ENCODE results near the gene AK8.

AK8 gene

GRCh38 chr9:132824951-132825350, 53.1 kb downstream of the AK8 start:
- no peak for DNase-seq

GRCh38 chr9:132824151-132824550, 53.9 kb downstream of the AK8 start:
- no peak for DNase-seq

- no peak for DNase-seq
Measured at GRCh38 chr9:132823370-132824145, 54.5 kb downstream of the AK8 start.

- no peak for DNase-seq
Measured at GRCh38 chr9:132820169-132820944, 57.7 kb downstream of the AK8 start.

GRCh38 chr9:132818588-132818987, 59.5 kb downstream of the AK8 start:
- DNase-seq: no peak

- no peak for DNase-seq
Measured at GRCh38 chr9:132814937-132815336, 63.1 kb downstream of the AK8 start.

DNA sequence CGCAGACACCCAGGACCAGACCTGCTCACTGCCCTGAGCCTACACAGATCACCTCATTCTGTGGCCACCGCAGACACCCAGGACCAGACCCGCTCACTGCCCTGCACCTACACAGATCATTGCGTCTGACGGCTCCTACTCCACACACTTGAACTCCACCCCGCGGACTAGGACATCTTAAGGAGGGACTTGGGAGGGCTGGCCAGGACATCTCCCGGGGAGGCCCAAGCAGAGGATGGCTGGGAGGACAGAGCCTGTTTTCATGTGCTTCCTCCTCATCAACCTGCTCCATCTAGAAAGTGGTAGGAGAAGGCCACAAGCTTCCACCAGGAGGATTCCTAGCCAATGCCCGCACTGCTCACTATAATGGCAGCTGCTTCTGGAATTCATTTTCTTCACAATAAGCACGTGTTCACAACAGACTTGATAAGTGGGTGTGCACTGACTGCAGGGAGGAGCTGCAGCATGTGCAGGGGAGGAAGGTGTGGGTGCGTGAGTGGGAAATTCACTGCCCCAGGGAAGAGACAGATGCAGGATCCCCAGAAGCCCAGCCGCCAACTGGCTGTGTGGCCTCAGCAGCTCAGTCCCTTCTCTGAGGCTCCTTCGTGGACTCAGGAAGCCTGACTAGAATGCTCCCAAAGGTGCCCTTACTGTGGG, 64.8 kb downstream of the AK8 start:
- no peak for DNase-seq

DNA sequence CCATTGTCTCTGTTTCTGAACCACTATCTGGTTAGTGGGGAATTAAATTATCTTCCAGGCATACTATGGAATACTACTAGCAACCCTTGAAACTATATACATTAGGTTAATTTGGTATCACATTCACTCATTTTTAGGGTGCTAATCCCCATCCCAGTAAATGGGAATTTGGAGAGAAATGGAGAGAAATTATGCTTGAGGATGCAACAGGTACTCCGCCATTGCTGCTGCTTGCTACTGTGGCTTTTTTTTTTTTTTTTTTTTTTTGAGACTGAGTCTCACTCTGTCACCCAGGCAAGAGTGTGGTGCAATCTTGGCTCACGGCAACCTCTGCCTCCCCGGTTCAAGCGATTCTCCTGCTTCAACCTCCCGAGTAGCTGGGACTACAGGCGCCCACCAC, 66.1 kb downstream of the AK8 start:
- no peak for DNase-seq

GRCh38 chr9:132810314-132810713, 67.8 kb downstream of the AK8 start:
- no peak for DNase-seq

DNA sequence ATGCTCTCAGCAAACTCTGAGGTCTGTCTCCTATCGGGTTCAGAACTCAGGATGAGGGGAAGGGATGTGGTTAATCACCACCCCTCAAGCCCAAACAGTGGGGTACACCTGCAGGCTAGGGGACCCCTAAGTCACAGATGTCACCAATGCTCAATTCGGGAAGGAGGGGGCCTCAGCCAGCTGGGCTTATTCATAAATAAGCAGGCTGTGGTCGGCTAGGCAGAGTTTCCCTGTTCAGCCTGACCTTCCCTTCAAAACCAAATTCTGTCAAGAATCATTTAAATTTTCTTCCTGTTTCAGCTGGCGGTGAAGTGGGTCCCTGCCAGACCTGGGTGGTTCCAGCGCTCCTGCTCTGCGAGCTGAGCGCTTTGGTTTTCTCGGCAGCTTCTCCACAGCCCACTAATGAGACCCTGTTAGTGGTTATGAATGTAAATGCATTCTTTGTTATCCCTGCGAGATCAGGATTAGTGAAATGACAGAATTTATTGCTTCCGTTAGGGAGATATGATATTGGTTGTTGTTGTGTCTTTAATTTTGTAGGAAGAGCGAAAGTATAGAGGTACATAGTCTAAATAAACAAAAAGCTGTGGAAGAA, 68.3 kb downstream of the AK8 start:
- DNase-seq: no peak

- DNase-seq: no peak
Measured at GRCh38 chr9:132808645-132809044, 69.4 kb downstream of the AK8 start.

DNA sequence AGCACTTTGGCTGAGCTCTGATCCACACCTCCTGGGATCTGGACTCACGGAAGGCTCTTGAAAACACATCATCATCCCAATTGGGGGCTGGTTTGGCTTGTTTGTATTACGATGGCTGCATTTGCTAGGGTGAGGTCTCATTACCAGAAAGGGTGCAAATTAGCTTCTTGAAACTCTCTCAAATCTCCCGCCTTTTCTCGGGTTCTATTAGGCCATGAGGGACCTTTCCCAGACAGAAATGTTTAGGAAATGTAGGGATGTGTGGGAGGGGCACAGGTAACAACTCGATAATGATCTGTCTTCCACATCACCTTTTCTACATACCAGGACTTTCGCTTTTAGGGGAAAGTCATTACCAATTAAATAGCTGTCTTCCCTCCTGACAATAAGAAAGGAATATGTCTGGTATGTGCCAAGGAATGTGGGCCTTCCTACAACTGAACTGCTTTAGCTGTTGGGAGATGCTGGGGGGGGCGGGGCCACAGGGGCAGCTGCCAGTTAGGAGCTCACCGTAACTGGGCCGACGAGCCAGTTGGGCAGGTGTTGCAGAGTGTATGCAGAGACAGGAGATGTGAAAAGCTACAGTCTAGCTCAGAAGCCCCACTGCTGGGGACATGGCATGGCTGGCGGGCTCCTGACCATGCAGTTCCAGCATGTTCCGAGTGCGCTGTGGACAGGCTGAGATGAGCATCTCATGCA, 71.2 kb downstream of the AK8 start:
- no peak for DNase-seq

DNA sequence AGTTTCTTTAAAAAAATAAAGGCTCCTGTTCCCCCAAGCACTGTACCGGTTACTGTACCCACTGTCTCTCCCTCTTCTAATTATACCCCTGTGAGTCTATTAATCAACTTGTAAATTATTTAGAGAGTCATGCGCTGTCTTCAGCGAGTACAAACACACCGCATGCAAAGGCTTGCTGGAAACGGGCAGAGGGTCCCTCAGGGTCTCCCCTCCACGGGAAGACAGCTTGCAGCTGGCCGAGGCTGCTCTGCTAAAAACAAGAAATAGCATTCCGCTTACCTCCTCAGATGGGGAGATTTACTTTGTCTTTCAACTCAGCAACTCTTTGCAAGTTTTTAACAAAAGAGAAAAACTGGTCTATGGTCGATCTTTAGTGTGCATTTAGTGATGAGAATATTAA, 71.8 kb downstream of the AK8 start:
- no peak for DNase-seq

- DNase-seq: no peak
Measured at GRCh38 chr9:132804576-132805295, 73.3 kb downstream of the AK8 start.

DNA sequence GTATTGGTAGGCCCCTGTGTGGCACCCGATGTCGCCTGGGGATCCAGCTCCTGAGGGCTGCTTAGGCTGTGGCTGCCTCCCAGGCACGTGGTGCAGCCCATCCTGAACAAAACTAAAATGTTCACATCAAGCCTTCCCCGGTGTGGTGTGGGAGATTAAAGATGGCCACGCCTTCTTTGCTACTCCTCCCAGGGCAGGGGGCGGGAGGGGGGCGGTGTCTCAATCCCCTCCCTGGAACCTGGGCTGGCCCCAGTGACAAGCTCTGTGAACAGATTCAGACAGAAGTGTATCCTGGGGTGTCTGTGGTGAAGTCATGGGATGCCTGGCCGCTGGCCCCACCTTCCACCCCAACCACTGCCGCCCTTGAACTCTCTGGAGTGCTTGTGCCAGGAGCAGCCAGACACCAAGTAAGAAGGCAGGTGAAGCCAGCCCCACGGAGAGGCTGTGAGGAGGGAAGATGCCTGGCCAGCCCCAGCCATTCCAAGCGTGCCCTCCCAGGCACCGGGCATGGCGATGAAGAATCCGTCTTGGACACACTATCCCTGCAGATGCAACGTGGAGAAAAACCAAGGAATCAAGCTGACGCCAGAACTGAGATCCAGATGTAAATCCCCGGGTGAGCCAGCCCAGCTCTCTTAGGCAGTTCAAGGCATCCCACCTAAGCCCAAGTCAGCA, 75.8 kb downstream of the AK8 start:
- no peak for DNase-seq

DNA sequence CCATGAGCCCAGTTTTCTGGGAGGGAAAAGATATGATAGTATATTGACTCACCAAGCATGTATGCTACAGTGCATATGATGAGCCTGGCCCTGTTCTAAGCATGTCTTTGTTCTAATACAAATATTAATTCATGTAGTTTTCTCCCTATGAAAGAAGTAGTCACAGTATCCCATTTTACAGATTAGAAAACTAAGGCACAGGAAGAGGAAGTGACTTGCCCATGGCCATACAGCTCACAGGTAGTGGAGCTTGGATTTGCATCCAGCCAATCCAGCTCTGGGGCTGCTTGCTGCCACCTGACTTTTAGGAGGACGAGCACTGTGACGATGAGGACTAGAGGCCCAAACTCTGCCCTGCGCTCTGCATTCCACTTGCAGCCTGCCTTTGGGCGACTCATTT, 76.4 kb downstream of the AK8 start:
- DNase-seq: no peak

- DNase-seq: peak; percentile 31
Measured at GRCh38 chr9:132800038-132800648, 77.9 kb downstream of the AK8 start.

DNA sequence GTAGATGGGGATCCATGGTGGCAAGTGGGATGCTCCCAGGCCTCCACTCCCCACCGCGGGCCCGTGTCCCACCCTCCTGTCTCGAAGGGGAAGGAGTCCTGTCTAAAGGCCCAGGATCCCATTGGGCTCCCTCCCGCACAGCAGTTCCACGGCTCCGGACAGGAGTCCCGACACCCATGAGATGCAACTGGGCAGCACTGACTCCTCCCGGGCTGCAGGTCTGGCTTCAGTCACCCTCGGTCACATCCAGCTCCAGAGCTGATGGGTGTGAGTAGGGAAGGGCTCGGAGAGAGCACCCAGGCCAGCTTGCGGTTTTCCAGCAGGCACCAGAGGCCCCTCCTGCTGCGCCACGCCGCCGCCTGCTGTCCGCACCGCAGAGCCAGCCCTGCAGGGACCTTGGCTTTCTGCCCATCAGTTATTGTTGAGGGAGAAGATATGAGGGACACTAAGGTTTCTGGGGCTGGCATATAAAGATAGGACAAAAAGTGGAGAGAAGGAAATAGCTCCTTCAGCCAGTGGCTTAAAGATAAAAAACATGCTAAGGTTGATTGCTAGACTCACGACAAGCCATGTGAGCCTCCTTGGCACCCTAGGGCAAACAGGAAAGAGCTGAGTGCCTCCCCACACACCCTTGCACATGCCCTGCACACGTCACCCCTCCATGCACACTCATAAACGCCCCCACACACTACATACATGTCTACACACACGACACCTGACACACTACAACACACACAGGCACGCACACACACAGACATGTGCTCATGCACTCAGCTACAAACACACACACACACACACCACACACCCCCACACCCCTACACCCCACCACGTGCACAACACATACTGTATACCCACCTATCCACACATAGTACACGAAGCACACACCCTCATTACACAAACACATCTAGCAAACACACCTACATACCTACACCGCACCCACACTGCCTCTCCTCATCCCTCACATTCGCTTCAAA, 79.0 kb downstream of the AK8 start:
- peak; percentile 4 for DNase-seq

DNA sequence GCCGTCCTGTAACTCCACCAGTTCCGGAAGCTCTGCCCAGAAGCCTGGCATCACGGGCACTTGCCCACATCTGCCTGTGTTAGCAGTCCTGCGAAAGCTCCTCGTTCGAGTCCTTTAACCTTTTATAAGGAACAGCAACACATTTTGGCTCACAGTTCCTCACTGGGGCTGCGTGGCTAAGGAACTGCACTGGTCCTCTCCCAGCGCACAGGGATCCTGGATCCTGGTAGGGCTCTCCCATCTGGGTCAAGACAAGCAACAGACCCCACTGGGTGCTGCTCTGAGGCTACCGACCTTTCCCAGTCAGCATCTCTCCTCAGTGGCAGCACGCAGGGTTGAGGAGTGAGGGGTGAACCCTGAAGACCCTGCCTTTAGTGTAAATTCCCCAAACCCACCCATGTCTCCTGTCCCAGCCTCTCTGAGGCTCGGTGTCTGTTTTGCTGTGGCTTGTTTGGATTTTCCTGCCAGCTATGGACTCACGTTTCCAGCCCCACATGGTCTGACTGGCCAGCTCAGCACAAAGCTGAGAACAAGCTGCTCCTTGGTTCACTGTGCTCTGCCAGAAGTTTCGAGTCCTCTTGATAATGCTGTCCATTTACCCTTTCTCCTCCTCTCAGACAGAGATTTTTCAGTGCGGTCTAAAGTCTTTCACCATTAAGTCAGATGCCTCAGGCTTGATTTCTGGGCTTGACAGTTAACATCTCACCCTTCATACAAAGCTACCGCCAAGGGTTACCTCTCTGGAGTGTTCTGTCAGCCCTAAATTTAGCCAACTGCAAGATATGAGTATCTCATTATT, 80.0 kb downstream of the AK8 start:
- DNase-seq: no peak
